GM23338 (cell line): Measurements from ENCODE around the gene ITGB3. TPM values are rescaled to one million over a fixed set of nuclear protein-coding genes. Genes with fewer than 3 reads are reported as not detected.

Experiments
- ATAC-seq: fragments of 200-7000 bp; cut with Tn5 transposase; 3 replicates; pipeline ENCODE4 v1.9.1; 2020
- DNase-seq: peaks from one replicate; pipeline ENCODE4 v3.0.0-alpha.2; 2015; ENCODE audit warnings: low spot score
- H2AFZ ChIP-seq: fragments of 200-600 bp; sonication (generic); 2 replicates; pipeline ENCODE4 v1.8.0; 2016; ENCODE audit warnings: antibody characterized with exemption, mild to moderate bottlenecking, moderate library complexity
- H3F3A ChIP-seq: fragments of 200-600 bp; sonication (generic); replicated peaks from 2 replicates; pipeline ENCODE4 v1.8.0; 2017; ENCODE audit warnings: antibody characterized with exemption, mixed run types, low read depth
- H3K27ac ChIP-seq: fragments of 200-600 bp; sonication (generic); 2 replicates; pipeline ENCODE4 v1.6.1; 2016; ENCODE audit warnings: low read depth
- H3K27me3 ChIP-seq: fragments of 200-600 bp; sonication (generic); 2 replicates; pipeline ENCODE4 v1.8.0; 2016; ENCODE audit warnings: mild to moderate bottlenecking, mixed run types, moderate library complexity; ENCODE audit not compliant: insufficient read depth
- H3K36me3 ChIP-seq: fragments of 200-600 bp; sonication (generic); 2 replicates; pipeline ENCODE4 v1.8.0; 2016; ENCODE audit warnings: mild to moderate bottlenecking; ENCODE audit not compliant: insufficient read depth
- H3K4me1 ChIP-seq: fragments of 200-600 bp; sonication (generic); 2 replicates; pipeline ENCODE4 v1.8.0; 2016; ENCODE audit warnings: mild to moderate bottlenecking, moderate library complexity; ENCODE audit not compliant: insufficient read depth
- H3K4me2 ChIP-seq: fragments of 200-600 bp; sonication (generic); 2 replicates; pipeline ENCODE4 v1.7.1; 2017; ENCODE audit warnings: mixed run types
- H3K4me3 ChIP-seq: fragments of 200-600 bp; sonication (generic); 2 replicates; pipeline ENCODE4 v1.6.1; 2016; ENCODE audit warnings: mixed run types
- H3K79me2 ChIP-seq: fragments of 200-600 bp; sonication (generic); replicated peaks from 2 replicates; pipeline ENCODE4 v1.8.0; 2017; ENCODE audit warnings: mild to moderate bottlenecking; ENCODE audit not compliant: insufficient read depth
- H3K9me2 ChIP-seq: fragments of 200-600 bp; sonication (generic); 2 replicates; pipeline ENCODE4 v1.8.0; 2017; ENCODE audit not compliant: insufficient read depth
- H4K20me1 ChIP-seq: fragments of 200-600 bp; sonication (generic); replicated peaks from 2 replicates; pipeline ENCODE4 v1.8.0; 2017; ENCODE audit warnings: mild to moderate bottlenecking; ENCODE audit not compliant: insufficient read depth
- H3K27ac Mint-ChIP-seq: 2 replicates; pipeline ENCODE4 v1.8.0; 2020; ENCODE audit warnings: inconsistent platforms, mild to moderate bottlenecking, moderate library complexity, mixed read lengths
- H3K27me3 Mint-ChIP-seq: 3 replicates; pipeline ENCODE4 v1.8.0; 2022; ENCODE audit warnings: low read depth, mild to moderate bottlenecking, moderate library complexity, mixed read lengths, inconsistent platforms; ENCODE audit not compliant: insufficient read depth, poor library complexity
- H3K36me3 Mint-ChIP-seq: 3 replicates; pipeline ENCODE4 v1.8.0; 2021; ENCODE audit warnings: low read depth, mild to moderate bottlenecking, inconsistent platforms, moderate library complexity, mixed read lengths
- H3K4me1 Mint-ChIP-seq: 3 replicates; pipeline ENCODE4 v1.8.0; 2020; ENCODE audit warnings: mild to moderate bottlenecking, inconsistent platforms, mixed read lengths
- H3K4me3 Mint-ChIP-seq: 3 replicates; pipeline ENCODE4 v1.8.0; 2021; ENCODE audit warnings: moderate library complexity, mild to moderate bottlenecking, inconsistent platforms, mixed read lengths
- H3K9me3 Mint-ChIP-seq: 3 replicates; pipeline ENCODE4 v1.8.0; 2020; ENCODE audit warnings: moderate library complexity, mild to moderate bottlenecking, inconsistent platforms, mixed read lengths
- CREB1 ChIP-seq: fragments of 250-450 bp; sonication (Bioruptor Pico); IDR thresholded peaks from 2 replicates; pipeline ENCODE4 v1.5.0; 2020; ENCODE audit warnings: low read depth, mild to moderate bottlenecking, moderate library complexity
- EZH2 ChIP-seq: fragments of 200-600 bp; sonication (generic); IDR thresholded peaks from one replicate; pipeline ENCODE4 v1.8.0; 2017; ENCODE audit warnings: antibody characterized with exemption, mild to moderate bottlenecking, low read depth; ENCODE audit not compliant: unreplicated experiment
- EZH2phosphoT487 ChIP-seq: fragments of 200-600 bp; sonication (generic); IDR thresholded peaks from one replicate; pipeline ENCODE4 v1.8.1; 2018; ENCODE audit warnings: antibody characterized with exemption; ENCODE audit not compliant: unreplicated experiment
- POLR2AphosphoS5 ChIP-seq: IDR thresholded peaks from 2 replicates; pipeline ENCODE4 v1.6.1; 2016; ENCODE audit warnings: antibody characterized with exemption, low read depth
- REST ChIP-seq: IDR thresholded peaks from one replicate; pipeline ENCODE4 v1.6.1; 2018; ENCODE audit warnings: antibody characterized with exemption; ENCODE audit not compliant: unreplicated experiment
- STAT1 ChIP-seq: IDR thresholded peaks from one replicate; pipeline ENCODE4 v1.6.1; 2016; ENCODE audit warnings: antibody characterized with exemption; ENCODE audit not compliant: unreplicated experiment
- polyA plus RNA-seq: library from polyadenylated mRNA; unstranded; fragments of >200 nt; fragmentation: Nextera tagmentation; extraction: Ambion mirVana; gene quantifications from 2 replicates; pipeline ENCODE4 v1.2.1, GENCODE V29; 2016
- total RNA-seq: library from RNA; depleted of rRNA; stranded (reverse); fragments of >200 nt; shearing (Covaris generic); gene quantifications from 2 replicates; pipeline ENCODE4 v1.2.3, GENCODE V29; 2014
- TF ChIP-seq, protein P1 (sequence below), 2 experiments: fragments of 200-600 bp in 1 of 2; sonication (generic) in 1 of 2; conservative IDR thresholded peaks; 2 replicates each; pipeline versions ENCODE4 v1.5.1 to v1.6.1; 2016 to 2017; ENCODE audit warnings: antibody characterized with exemption in 2 of 2, low read depth in 2 of 2, mild to moderate bottlenecking in 2 of 2, moderate library complexity in 1 of 2

Gene ITGB3
- total and polyA plus RNA-seq, 2 experiments from 2014 or later: 0.52 TPM; not detected in 1

- peak within 1 kb of the TSS; percentile 98 for H2AFZ ChIP-seq
- peak within 1 kb of the TSS; percentile 85 for H3K4me3 Mint-ChIP-seq
- no peaks in the 10 kb centered on the region for H3K9me2 ChIP-seq
- peaks cover 14% of the 10 kb centered on the region for H3K4me1 ChIP-seq
- DNase-seq (peak; percentile 96), ATAC-seq (peak; percentile 99)
- peaks cover 8% of the 10 kb centered on the region; the same call in 2 of the 3 replicates for H3K36me3 Mint-ChIP-seq
- no peaks in the 10 kb centered on the region for H3K79me2 ChIP-seq
- H4K20me1 ChIP-seq: no peaks in the 10 kb centered on the region
- peaks cover 25% of the 10 kb centered on the region for H3K27me3 ChIP-seq
- H3F3A ChIP-seq: peaks cover 7% of the 10 kb centered on the region
- peaks cover 23% of the 10 kb centered on the region for H3K27me3 Mint-ChIP-seq
- H3K27ac ChIP-seq: peak within 1 kb of the TSS; percentile 95
- peak within 1 kb of the TSS; percentile 76 for H3K27ac Mint-ChIP-seq
- peak within 1 kb of the TSS; percentile 85 for H3K4me2 ChIP-seq
- H3K36me3 ChIP-seq: no peaks in the 10 kb centered on the region; the same call in 1 of the 2 replicates
- H3K9me3 Mint-ChIP-seq: peaks cover 18% of the 10 kb centered on the region
- H3K4me3 ChIP-seq: peak within 1 kb of the TSS; percentile 71
- peaks cover 12% of the 10 kb centered on the region; the same call in 2 of the 3 replicates for H3K4me1 Mint-ChIP-seq
- TF ChIP-seq, protein P1, sequence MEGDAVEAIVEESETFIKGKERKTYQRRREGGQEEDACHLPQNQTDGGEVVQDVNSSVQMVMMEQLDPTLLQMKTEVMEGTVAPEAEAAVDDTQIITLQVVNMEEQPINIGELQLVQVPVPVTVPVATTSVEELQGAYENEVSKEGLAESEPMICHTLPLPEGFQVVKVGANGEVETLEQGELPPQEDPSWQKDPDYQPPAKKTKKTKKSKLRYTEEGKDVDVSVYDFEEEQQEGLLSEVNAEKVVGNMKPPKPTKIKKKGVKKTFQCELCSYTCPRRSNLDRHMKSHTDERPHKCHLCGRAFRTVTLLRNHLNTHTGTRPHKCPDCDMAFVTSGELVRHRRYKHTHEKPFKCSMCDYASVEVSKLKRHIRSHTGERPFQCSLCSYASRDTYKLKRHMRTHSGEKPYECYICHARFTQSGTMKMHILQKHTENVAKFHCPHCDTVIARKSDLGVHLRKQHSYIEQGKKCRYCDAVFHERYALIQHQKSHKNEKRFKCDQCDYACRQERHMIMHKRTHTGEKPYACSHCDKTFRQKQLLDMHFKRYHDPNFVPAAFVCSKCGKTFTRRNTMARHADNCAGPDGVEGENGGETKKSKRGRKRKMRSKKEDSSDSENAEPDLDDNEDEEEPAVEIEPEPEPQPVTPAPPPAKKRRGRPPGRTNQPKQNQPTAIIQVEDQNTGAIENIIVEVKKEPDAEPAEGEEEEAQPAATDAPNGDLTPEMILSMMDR (conservative IDR thresholded peaks at IDR 0.05; ENCODE audit: low read depth in 2 of 2): peak in 1 of 2 experiments; percentile 4; a peak in 1 of 4 replicates
- TF ChIP-seq CREB1 (CRISPR knock-in tag) (peak; percentile 47; the same call in 1 of the 2 replicates), EZH2phosphoT487 (no peak), REST (no peak), POLR2AphosphoS5 (peak; percentile 89), EZH2 (no peak), STAT1 (no peak)
Observed at GRCh38 chr17:47323382-47324223, 70.0 kb downstream of the ITGB3 start, which contains the start of gene EFCAB13. TSS of gene EFCAB13 (plus strand) at chr17:47323955. CDS start at chr17:47328354, 4,399 bp downstream.
